AG04450 (cell line): ENCODE results near the gene TMEM63B. TPM values are rescaled to one million over a fixed set of nuclear protein-coding genes. Genes with fewer than 3 reads are reported as not detected.

ENCODE experiments used
- CTCF ChIA-PET: fragments of 300-600, 350-600 bp; formaldehyde crosslinking; extraction: SDS; loops from one replicate; lab custom pipeline; 2022; ENCODE audit warnings: antibody characterized with exemption, inconsistent platforms; lab: Charles Lee
- POLR2A ChIA-PET: fragments of 350-600 bp; formaldehyde crosslinking; extraction: SDS; loops from one replicate; lab custom pipeline; 2021; ENCODE audit warnings: antibody characterized with exemption, inconsistent platforms; lab: Yijun Ruan, JAX
- DNase-seq: peaks from one replicate; pipeline ENCODE4 v3.0.0-alpha.2; 2011; ENCODE audit warnings: low read depth, low spot score
- H3K27ac ChIP-seq: one replicate; pipeline ENCODE4 v1.5.1; 2012; ENCODE audit warnings: low read depth, low read length, control low read depth
- H3K27me3 ChIP-seq: one replicate; pipeline ENCODE4 v1.6.0; 2012; ENCODE audit warnings: low read length; ENCODE audit not compliant: control insufficient read depth, insufficient read depth
- H3K4me3 ChIP-seq: 2 replicates; pipeline ENCODE4 v1.5.1; 2011; ENCODE audit warnings: mild to moderate bottlenecking, low read depth, low read length, control low read depth
- H3K9me3 ChIP-seq: 2 replicates; pipeline ENCODE4 v1.5.1; 2012; ENCODE audit warnings: low read length; ENCODE audit not compliant: control insufficient read depth, insufficient read depth
- polyA plus RNA-seq: library from polyadenylated mRNA; depleted of rRNA; stranded (reverse); fragments of >200 nt; gene quantifications from 2 replicates; pipeline ENCODE4 v1.2.3, GENCODE V29; 2011
- TF ChIP-seq, protein P1 (sequence below): IDR thresholded peaks from 2 replicates; pipeline ENCODE4 v1.5.1; 2011; ENCODE audit warnings: low read depth, low read length, control low read depth, inconsistent platforms

Gene TMEM63B
- polyA plus RNA-seq, 1 experiment = 39.4 TPM

DNA sequence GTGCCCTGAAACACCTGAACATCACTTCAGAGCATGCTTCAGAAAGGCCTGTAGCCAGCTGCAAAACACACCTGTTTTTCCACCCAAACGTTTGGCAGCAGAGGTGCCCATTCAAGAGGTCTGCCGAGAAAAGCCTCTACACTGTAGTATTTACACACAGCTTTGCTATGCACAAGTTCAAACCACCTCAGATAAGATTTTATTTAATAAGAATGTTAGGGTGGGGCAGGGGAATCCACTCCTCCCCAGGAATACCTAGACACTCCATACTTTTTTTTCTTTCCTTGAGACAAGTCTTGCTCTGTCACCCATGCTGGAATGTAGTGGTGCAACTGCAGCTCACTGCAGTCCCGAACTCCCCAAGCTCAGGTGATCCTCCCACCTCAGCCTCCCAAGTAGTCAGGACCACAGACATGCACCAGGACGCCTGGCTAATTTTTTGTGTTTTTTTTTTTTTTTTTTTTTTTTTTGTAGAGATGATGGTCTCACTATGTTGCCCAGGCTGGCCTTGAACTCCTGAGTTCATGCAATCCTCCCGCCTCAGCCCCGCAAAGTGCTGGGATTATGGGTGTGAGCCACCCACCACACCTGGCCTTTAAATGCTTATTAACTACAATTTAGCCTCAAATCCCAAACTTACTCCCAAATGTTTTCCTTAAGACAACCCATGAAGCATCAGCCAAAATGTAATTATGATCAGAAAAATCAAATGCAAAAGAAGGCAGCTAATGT is 9.8 kb upstream of the TMEM63B start:
- Histone ChIP-seq H3K27me3 (no peaks in the 10 kb centered on the region), H3K4me3 (no peak overlapping the region), H3K27ac (peak overlapping the region; percentile 95), H3K9me3 (no peaks in the 10 kb centered on the region)
- TF ChIP-seq, protein P1, sequence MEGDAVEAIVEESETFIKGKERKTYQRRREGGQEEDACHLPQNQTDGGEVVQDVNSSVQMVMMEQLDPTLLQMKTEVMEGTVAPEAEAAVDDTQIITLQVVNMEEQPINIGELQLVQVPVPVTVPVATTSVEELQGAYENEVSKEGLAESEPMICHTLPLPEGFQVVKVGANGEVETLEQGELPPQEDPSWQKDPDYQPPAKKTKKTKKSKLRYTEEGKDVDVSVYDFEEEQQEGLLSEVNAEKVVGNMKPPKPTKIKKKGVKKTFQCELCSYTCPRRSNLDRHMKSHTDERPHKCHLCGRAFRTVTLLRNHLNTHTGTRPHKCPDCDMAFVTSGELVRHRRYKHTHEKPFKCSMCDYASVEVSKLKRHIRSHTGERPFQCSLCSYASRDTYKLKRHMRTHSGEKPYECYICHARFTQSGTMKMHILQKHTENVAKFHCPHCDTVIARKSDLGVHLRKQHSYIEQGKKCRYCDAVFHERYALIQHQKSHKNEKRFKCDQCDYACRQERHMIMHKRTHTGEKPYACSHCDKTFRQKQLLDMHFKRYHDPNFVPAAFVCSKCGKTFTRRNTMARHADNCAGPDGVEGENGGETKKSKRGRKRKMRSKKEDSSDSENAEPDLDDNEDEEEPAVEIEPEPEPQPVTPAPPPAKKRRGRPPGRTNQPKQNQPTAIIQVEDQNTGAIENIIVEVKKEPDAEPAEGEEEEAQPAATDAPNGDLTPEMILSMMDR = no peak
- no peak for DNase-seq
- POLR2A ChIA-PET = interaction anchor here (2.4 kb wide), 1 partner anchor 129 kb away, joined by 8 read pairs; the partner anchor contains the start of gene HSP90AB1
- CTCF ChIA-PET = interaction anchor here (1.0 to 1.6 kb wide), 4 partner anchors 8 to 21 kb away, joined by 3 to 4 read pairs (median 4); no protein-coding TSS in a partner anchor

DNA sequence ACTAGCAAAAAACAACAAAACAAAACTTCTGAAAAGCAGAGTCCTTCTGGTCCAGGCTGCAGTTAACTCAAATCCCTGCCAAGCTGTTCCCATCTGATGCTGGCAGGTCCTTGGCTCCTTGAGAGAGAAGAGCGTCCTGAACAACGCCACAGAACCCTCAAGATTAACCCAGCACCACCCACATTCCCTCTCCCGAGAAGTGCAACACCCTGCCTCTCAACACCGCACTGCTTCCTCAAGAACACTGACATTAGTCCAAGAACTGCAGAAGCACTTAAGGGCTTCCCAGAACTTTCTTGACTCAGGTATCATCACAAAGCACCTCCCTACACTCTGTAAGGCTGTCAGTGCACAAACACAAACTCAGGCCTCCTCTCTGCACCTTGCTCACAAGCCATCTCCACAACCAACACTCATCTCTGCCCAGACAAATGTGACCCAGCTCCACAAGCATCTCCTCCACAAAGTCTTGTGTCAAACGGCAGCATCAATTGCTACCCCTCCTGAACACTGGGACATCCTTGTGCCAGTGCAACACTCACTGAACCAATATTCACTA is 7.6 kb upstream of the TMEM63B start:
- H3K27ac ChIP-seq = no peak overlapping the region
- DNase-seq = no peak
- POLR2A ChIA-PET = no interaction called here
- TF ChIP-seq, protein P1 = no peak
- no peak overlapping the region for H3K4me3 ChIP-seq
- H3K27me3 ChIP-seq = no peaks in the 10 kb centered on the region
- H3K9me3 ChIP-seq = no peaks in the 10 kb centered on the region
- CTCF ChIA-PET = no interaction called here

GRCh38 chr6:44120692-44121443 is 6.5 kb upstream of the TMEM63B start:
- no peaks in the 10 kb centered on the region for H3K27me3 ChIP-seq
- DNase-seq = no peak
- H3K4me3 ChIP-seq = no peak overlapping the region
- TF ChIP-seq, protein P1 = no peak
- ChIA-PET CTCF (interaction anchor here (0.7 to 1.2 kb wide), 2 partner anchors 11 to 16 kb away, joined by 4 read pairs; no protein-coding TSS in a partner anchor), POLR2A (no interaction called here)
- no peak overlapping the region for H3K27ac ChIP-seq
- H3K9me3 ChIP-seq = no peaks in the 10 kb centered on the region

DNA sequence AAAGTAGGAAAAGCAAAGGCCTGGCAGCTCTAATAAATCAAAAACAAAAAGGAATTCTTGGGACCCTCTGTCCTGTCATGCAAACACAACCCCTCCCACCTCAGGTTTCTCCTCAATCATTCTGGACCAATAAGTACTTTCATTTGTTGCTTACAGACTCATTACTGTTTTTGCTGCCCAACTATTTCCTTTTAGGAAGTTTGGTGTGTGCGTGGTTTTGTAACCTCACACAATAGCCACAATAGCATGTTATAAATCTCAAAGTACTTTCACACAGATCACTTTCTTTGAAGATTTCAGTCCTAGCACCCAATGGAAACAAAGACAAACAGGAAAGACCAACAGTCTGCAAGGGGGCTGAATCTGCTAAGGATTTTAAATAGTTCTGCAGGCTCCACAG is 4.6 kb upstream of the TMEM63B start:
- no peak for DNase-seq
- TF ChIP-seq, protein P1 = no peak
- Histone ChIP-seq H3K27me3 (no peaks in the 10 kb centered on the region), H3K9me3 (no peaks in the 10 kb centered on the region; the same call in 1 of the 2 replicates), H3K4me3 (no peak overlapping the region), H3K27ac (no peak overlapping the region)
- ChIA-PET CTCF (interaction anchor here (1.0 kb wide), 1 partner anchor 190 kb away, joined by 3 read pairs; the partner anchor contains the start of gene AARS2), POLR2A (no interaction called here)
